LNCAP (cell line): Measurements from ENCODE around the gene ABCB6.

ENCODE experiments used
- CTCF ChIP-seq: fragments of 450-650 bp; IDR thresholded peaks from 2 replicates; pipeline ENCODE4 v1.5.1; 2017; ENCODE audit warnings: mild to moderate bottlenecking

Gene ABCB6

GRCh38 chr2:219214786-219215185 is 4.0 kb downstream of the ABCB6 start:
- no peak for TF ChIP-seq CTCF

GRCh38 chr2:219214141-219214540 is 4.6 kb downstream of the ABCB6 start:
- no peak for TF ChIP-seq CTCF

- no peak for TF ChIP-seq CTCF
Observed at GRCh38 chr2:219213486-219214071, 5.2 kb downstream of the ABCB6 start.

GRCh38 chr2:219213026-219213415 is 5.7 kb downstream of the ABCB6 start:
- TF ChIP-seq CTCF = no peak

- no peak for TF ChIP-seq CTCF
Observed at GRCh38 chr2:219210886-219211362, 7.8 kb downstream of the ABCB6 start.

GRCh38 chr2:219210196-219210885 is 8.4 kb downstream of the ABCB6 start:
- TF ChIP-seq CTCF = no peak

GRCh38 chr2:219209236-219210195 is 9.2 kb downstream of the ABCB6 start:
- TF ChIP-seq CTCF = no peak
